ENCODE results near the gene NAE1.

DNA sequence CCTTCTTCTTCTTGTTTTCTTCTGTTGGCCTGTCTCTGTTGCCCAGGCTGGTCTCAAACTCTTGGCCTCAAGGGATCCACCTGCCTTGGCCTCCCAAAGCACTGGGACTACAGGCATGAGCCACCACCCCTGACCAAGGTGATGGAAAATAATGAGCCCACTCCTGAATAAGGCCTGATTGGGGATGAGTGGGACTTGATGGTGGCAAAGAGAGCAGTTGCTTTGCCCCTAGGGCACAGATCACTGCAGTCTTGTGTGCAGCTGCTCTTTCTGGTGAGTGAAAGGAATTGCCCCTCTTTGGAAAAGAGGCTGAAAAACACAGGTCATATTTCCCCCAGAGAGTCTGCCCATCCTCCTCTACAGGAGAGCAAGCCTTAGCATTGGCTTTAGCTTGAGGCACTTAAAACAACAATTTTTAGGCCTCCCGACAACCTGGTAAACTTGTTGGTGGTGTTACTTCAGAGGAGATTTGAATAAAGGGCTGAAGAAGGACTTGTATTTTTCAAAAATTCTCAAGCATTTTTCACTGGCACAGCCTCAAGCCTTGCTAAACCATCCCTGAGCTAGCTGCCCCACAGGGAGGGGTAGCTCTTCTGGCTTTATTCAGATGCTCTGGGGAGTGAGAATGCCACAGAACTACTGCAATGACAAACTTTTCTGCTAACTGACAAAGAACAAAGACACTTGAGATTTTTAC is 43.5 kb upstream of the NAE1 start:
- TF ChIP-seq, protein P1, sequence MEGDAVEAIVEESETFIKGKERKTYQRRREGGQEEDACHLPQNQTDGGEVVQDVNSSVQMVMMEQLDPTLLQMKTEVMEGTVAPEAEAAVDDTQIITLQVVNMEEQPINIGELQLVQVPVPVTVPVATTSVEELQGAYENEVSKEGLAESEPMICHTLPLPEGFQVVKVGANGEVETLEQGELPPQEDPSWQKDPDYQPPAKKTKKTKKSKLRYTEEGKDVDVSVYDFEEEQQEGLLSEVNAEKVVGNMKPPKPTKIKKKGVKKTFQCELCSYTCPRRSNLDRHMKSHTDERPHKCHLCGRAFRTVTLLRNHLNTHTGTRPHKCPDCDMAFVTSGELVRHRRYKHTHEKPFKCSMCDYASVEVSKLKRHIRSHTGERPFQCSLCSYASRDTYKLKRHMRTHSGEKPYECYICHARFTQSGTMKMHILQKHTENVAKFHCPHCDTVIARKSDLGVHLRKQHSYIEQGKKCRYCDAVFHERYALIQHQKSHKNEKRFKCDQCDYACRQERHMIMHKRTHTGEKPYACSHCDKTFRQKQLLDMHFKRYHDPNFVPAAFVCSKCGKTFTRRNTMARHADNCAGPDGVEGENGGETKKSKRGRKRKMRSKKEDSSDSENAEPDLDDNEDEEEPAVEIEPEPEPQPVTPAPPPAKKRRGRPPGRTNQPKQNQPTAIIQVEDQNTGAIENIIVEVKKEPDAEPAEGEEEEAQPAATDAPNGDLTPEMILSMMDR (IDR thresholded peaks at IDR 0.05): no peak
- TF ChIP-seq POLR2A (IDR thresholded peaks at IDR 0.05): no peak
